Ascending aorta (tissue), 2 donors: ENCODE results near the gene LIN37. TPM values are rescaled to one million over a fixed set of nuclear protein-coding genes. Genes with fewer than 3 reads are reported as not detected.

Experiments used
- DNase-seq, 2 donors: peaks; one replicate each; pipeline ENCODE4 v3.0.0-alpha.2; 2019; ENCODE audit warnings: low spot score in 2 of 2
- H3K27ac ChIP-seq, 2 donors: fragments of 200-600 bp; sonication (generic); one replicate each; pipeline ENCODE4 v1.5.1; 2016 to 2017; ENCODE audit warnings: mild to moderate bottlenecking in 1 of 2
- H3K27me3 ChIP-seq: fragments of 200-600 bp; sonication (generic); one replicate; pipeline ENCODE4 v1.5.1; 2017
- H3K36me3 ChIP-seq, 2 donors: fragments of 200-600 bp; sonication (generic); one replicate each; pipeline ENCODE4 v1.5.1; 2016
- H3K4me1 ChIP-seq, 2 donors: fragments of 200-600 bp; sonication (generic); one replicate each; pipeline ENCODE4 v1.5.1; 2016 to 2017; ENCODE audit warnings: mild to moderate bottlenecking in 1 of 2
- H3K4me3 ChIP-seq, 2 donors: fragments of 200-600 bp; sonication (generic); one replicate each; pipeline ENCODE4 v1.5.1; 2016 to 2017; ENCODE audit warnings: mild to moderate bottlenecking in 1 of 2
- H3K9me3 ChIP-seq, 2 donors: fragments of 200-600 bp; sonication (generic); one replicate each; pipeline ENCODE4 v1.5.1; 2016
- CTCF ChIP-seq, 3 experiments: fragments of 200-600 bp in 2 of 3; fragments of 450-650 bp in 1 of 3; sonication (generic) in 2 of 3; IDR thresholded peaks; one replicate each; pipeline ENCODE4 v1.5.1; 2016 to 2019; ENCODE audit warnings: antibody characterized with exemption in 3 of 3, mild to moderate bottlenecking in 1 of 3, moderate library complexity in 1 of 3
- intact Hi-C: fragments of 100-400 bp; cut with DNase I; formaldehyde crosslinking; loops from one replicate; pipeline ENCODE4 v1.15.1; 2023
- total RNA-seq: library from RNA; depleted of rRNA; stranded (reverse); fragments of >200 nt; gene quantifications from one replicate; pipeline ENCODE4 v1.1.0, GENCODE V29; 2016

Gene LIN37
- total RNA-seq, 1 donor from 2014 or later, result 29.9 TPM

- DNase-seq, result no peak
- H3K4me1 ChIP-seq, result no peaks in the 10 kb centered on the region
- no peaks in the 10 kb centered on the region for H3K27me3 ChIP-seq
- no peaks in the 10 kb centered on the region for H3K9me3 ChIP-seq
- peaks cover 87 to 94% of the 10 kb centered on the region in 2 donors for H3K36me3 ChIP-seq
- H3K27ac ChIP-seq, result no peak overlapping the region
- TF ChIP-seq CTCF (IDR thresholded peaks at IDR 0.05), result no peak
- intact Hi-C loops, result no loop called here
- no peak overlapping the region for H3K4me3 ChIP-seq
Observed at GRCh38 chr19:35731353-35731752, 17.0 kb upstream of the LIN37 start.

- intact Hi-C loops, result no loop called here
- Histone ChIP-seq H3K27ac (no peak overlapping the region), H3K27me3 (no peaks in the 10 kb centered on the region), H3K4me1 (no peaks in the 10 kb centered on the region), H3K9me3 (no peaks in the 10 kb centered on the region), H3K36me3 (peaks cover 84 to 94% of the 10 kb centered on the region in 2 donors), H3K4me3 (no peak overlapping the region)
- TF ChIP-seq CTCF (IDR thresholded peaks at IDR 0.05), result no peak
- DNase-seq, result no peak
Observed at GRCh38 chr19:35731779-35732405, 16.5 kb upstream of the LIN37 start.

- no peak for DNase-seq
- H3K4me1 ChIP-seq, result no peaks in the 10 kb centered on the region
- intact Hi-C loops, result no loop called here
- no peak for TF ChIP-seq CTCF (IDR thresholded peaks at IDR 0.05)
- H3K36me3 ChIP-seq, result peaks cover 84 to 94% of the 10 kb centered on the region in 2 donors
- no peak overlapping the region for H3K4me3 ChIP-seq
- H3K27me3 ChIP-seq, result no peaks in the 10 kb centered on the region
- no peaks in the 10 kb centered on the region for H3K9me3 ChIP-seq
- H3K27ac ChIP-seq, result no peak overlapping the region
Observed at GRCh38 chr19:35732540-35733179, 15.7 kb upstream of the LIN37 start.

- H3K9me3 ChIP-seq, result no peaks in the 10 kb centered on the region
- no peak overlapping the region for H3K27ac ChIP-seq
- H3K27me3 ChIP-seq, result no peaks in the 10 kb centered on the region
- DNase-seq, result no peak
- H3K36me3 ChIP-seq, result peaks cover 78 to 94% of the 10 kb centered on the region in 2 donors
- H3K4me1 ChIP-seq, result no peaks in the 10 kb centered on the region
- no peak for TF ChIP-seq CTCF (IDR thresholded peaks at IDR 0.05)
- intact Hi-C loops, result no loop called here
- no peak overlapping the region for H3K4me3 ChIP-seq
Observed at GRCh38 chr19:35733180-35734125, 14.9 kb upstream of the LIN37 start.

GRCh38 chr19:35734273-35734672, 14.1 kb upstream of the LIN37 start:
- intact Hi-C loops, result no loop called here
- no peak for DNase-seq
- Histone ChIP-seq H3K36me3 (peaks cover 70 to 89% of the 10 kb centered on the region in 2 donors), H3K9me3 (no peaks in the 10 kb centered on the region), H3K4me1 (no peaks in the 10 kb centered on the region), H3K4me3 (no peak overlapping the region), H3K27me3 (no peaks in the 10 kb centered on the region), H3K27ac (no peak overlapping the region)
- no peak for TF ChIP-seq CTCF (IDR thresholded peaks at IDR 0.05)
